Activated CD4-positive, alpha-beta T cell treated with anti-CD3 and anti-CD28 coated beads, Interleukin-2, amount 50 U/mL, for 16 hours (primary cell): Measurements from ENCODE around the gene SAMSN1.
A peak's percentile ranks its signal among the peaks of the same experiment; 100 is the strongest.
"Not testable (repeated sequence)": the region's sequence is repeated elsewhere in the genome, so short reads cannot be mapped to it uniquely, and the experiment has no call there.

Source experiments
- DNase-seq: peaks from one replicate; pipeline ENCODE4 v3.0.0-alpha.2; 2020

Gene SAMSN1

DNA sequence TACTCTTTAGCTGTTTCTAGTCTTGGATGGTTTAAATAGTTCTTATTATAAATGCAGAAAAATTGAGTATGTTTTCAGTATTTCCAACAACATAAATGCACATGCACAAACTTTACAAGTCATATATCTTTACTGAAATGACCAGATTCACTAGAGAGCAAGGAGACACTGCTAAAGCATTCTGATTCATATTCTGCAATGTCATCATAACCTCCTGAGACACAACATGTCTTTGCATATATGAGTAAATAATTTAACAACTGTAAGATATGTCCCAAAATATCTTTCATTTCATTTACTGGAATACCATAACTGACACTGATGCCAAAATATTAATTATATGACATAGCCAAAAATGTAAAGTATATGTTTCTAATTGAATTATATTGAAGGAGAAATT is 16.8 kb upstream of the SAMSN1 start:
- DNase-seq: no peak

GRCh38 chr21:14560555-14560954 is 14.4 kb upstream of the SAMSN1 start:
- DNase-seq: no peak

DNA sequence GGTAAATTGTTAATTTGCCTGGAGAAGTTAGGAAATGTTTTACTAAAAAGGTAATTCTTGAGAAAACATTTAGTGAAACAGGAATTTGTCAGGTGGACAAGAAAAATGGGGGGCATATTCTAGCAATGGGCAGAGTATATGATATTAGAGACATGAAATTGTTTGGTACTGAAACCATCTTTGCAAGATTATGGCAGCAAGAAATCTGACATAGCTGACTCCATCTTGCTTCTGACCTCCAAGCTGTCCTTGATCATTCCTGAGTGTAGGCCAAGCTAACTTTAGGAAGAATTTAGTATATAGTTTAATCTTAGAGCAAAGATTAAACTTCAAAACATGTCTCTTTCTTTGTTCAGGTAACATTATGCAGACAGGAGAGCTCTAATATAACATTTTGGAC is 14.0 kb upstream of the SAMSN1 start:
- no peak for DNase-seq

- no peak for DNase-seq
Measured at GRCh38 chr21:14559102-14559501, 13.0 kb upstream of the SAMSN1 start.

GRCh38 chr21:14557413-14557812 is 11.3 kb upstream of the SAMSN1 start:
- DNase-seq: no peak

GRCh38 chr21:14554948-14555347 is 8.8 kb upstream of the SAMSN1 start:
- DNase-seq: peak; percentile 55

GRCh38 chr21:14553422-14553821 is 7.3 kb upstream of the SAMSN1 start:
- DNase-seq: no peak

- no peak for DNase-seq
Measured at GRCh38 chr21:14551741-14552140, 5.6 kb upstream of the SAMSN1 start.

GRCh38 chr21:14550135-14550534 is 4.0 kb upstream of the SAMSN1 start:
- no peak for DNase-seq

DNA sequence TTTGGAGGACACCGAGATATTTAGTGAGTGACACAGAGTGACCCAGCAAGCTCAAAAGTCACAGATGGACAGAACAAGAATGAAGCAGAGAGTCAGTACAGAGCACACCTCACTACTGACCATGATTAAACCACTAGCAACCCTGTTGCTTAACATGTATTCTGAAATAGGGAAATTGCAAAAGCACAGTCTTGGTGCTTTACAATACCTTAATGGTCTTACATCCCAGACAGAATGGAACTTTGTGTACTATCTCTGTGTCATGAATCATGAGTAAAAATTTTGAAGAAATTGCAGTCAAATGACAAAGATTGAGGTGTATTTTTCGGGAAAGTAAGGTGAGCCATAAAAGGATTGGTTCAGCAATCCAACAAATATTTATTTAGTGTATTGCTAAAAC is 2.7 kb upstream of the SAMSN1 start:
- DNase-seq: no peak

DNA sequence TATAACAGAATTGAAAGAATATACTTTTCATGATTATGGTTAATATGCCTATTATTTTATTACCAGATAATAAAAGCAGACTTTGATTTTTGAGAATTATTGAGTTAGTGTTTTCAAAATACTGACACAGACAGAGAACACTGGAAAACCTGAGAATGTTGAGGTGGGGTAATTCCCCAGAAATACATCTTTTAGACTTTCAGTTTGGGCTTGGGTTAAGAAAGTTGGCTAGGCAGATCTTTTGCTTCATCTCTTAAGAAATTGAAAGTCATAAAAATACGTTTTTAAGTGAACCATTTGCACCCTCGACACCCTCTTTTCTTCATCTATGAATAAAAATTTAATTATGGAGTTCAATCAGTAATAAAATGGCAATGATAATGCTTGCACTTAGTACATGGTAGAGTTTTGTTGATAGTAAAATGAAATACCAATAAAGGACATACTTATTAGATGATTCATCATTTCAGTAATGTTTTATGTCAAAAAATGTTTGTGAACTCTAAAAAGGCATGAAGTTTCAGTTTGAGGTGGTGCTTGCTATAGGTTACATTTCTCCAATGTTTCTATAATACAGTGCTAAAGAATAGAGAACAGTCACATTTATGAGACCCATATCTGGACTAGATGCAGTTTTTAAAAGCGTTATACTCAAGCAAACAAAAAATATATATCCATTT is 1.9 kb upstream of the SAMSN1 start:
- peak; percentile 76 for DNase-seq

GRCh38 chr21:14546719-14547118 is 604 bp upstream of the SAMSN1 start:
- not testable (repeated sequence) for DNase-seq

- DNase-seq: no peak
Measured at GRCh38 chr21:14543983-14544382, 2.1 kb downstream of the SAMSN1 start.

DNA sequence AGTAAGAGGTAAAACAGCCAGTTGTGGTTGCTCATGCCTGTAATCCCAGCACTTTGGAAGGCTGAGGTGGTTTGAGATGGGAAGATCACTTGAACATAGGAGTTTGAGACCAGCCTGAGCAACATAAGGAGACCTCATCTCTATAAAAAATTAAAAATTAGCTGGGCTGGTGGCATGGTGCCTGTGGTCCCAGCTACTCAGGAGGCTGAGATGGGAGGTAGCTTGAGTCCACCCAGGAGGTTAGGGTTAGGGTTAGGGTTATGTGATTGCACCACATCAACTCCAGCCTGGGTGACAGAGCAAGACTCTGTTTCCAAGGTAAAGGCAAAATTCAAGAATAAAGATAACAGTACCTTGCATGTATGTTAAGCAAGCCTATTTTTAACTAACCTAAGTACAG is 3.5 kb downstream of the SAMSN1 start:
- DNase-seq: no peak

- DNase-seq: no peak
Measured at GRCh38 chr21:14541841-14542490, 4.1 kb downstream of the SAMSN1 start.

GRCh38 chr21:14538483-14538882 is 7.6 kb downstream of the SAMSN1 start:
- DNase-seq: no peak

GRCh38 chr21:14536929-14537328 is 9.2 kb downstream of the SAMSN1 start:
- DNase-seq: no peak

DNA sequence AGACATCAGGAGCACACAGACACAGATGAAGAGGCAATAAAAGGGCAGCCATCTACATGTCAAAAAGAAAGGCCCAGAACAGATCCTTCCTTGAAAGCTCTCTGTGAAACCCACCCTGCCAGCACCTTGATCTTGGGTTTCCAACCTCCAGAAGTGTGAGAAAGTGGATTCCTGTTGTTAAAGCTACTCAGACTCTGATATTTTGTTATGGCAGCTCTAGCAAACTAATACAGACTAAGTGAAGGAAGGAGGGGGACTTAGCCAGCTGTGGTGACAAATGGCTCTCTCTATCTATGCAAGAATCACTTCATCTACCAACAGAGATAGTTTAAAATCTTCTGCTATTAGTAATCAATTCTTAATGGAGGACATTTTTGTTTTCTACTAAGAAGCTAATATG is 10.4 kb downstream of the SAMSN1 start:
- DNase-seq: no peak

GRCh38 chr21:14533499-14534428 is 12.4 kb downstream of the SAMSN1 start:
- DNase-seq: peak; percentile 91

GRCh38 chr21:14531757-14532316 is 14.3 kb downstream of the SAMSN1 start:
- DNase-seq: peak; percentile 61

GRCh38 chr21:14530592-14530991 is 15.5 kb downstream of the SAMSN1 start:
- no peak for DNase-seq

DNA sequence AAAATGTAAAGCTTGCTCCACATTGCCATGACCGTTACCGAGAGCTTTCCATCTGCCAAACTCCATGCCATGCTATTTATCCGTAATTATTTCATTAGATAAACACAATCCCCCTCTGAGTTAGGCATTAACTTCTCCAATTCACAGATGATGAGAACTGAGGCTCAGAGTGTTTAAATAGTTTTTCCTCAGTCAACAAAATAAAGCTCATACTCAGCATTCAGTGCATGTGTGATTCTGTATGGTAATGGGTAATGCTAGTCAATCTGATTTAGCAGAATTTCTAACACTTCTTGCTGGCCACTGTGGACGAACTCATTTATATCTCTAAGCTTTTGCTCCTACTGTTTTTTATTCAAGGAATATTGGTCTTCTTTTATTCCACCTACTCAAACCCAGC is 17.3 kb downstream of the SAMSN1 start:
- no peak for DNase-seq
